HCT116 (cell line): ENCODE data around the gene RPL4. TPM values are rescaled to one million over a fixed set of nuclear protein-coding genes. Genes with fewer than 3 reads are reported as not detected.

Experiments used
- ATAC-seq: fragments of 200-7000 bp; cut with Tn5 transposase; 2 replicates; pipeline ENCODE4 v1.9.1; 2020; ENCODE audit warnings: mild to moderate bottlenecking, moderate library complexity
- BruUV-seq: library from RNA; stranded (reverse); fragments of 400-500 nt; replicated peaks from 2 replicates; lab custom pipeline; 2021; lab: Mats Ljungman, UMichigan
- CTCF ChIA-PET: fragments of 300-600 bp; sonication (Branson Sonifier 250); formaldehyde crosslinking; loops from one replicate; lab custom pipeline; 2021; ENCODE audit warnings: antibody characterized with exemption; lab: Charles Lee
- POLR2A ChIA-PET: fragments of 300-600, 350-600 bp; sonication (Branson Sonifier 250); formaldehyde crosslinking; loops from one replicate; lab custom pipeline; 2021; ENCODE audit warnings: antibody characterized with exemption; lab: Charles Lee
- RAD21 ChIA-PET, 2 experiments: fragments of 300-600 bp; sonication (Branson Sonifier 250); formaldehyde crosslinking; loops; one replicate each; lab custom pipeline; 2023; ENCODE audit warnings: low total read pairs in 2 of 2; ENCODE audit not compliant: uncharacterized antibody in 2 of 2, unreplicated experiment in 2 of 2, low non-redundant PET in 1 of 2; lab: Charles Lee
- DNase-seq: peaks from one replicate; pipeline ENCODE4 v3.0.0-alpha.2; 2010; ENCODE audit warnings: low read depth, low spot score
- H2AFZ ChIP-seq: fragments of 200-600 bp; shearing (Covaris generic), sonication (generic); 2 replicates; pipeline ENCODE4 v1.6.1; 2017; ENCODE audit warnings: low read depth, mixed run types, mixed read lengths, antibody characterized with exemption, low read length; ENCODE audit not compliant: poor library complexity, severe bottlenecking
- H3K27ac ChIP-seq: 2 replicates; pipeline ENCODE4 v1.5.1; 2012; ENCODE audit warnings: low read depth, low read length
- H3K27me3 ChIP-seq: fragments of 200-600 bp; sonication (generic); 2 replicates; pipeline ENCODE4 v1.6.1; 2016; ENCODE audit warnings: mixed run types, low read length, mixed read lengths; ENCODE audit not compliant: insufficient read depth
- H3K36me3 ChIP-seq, 2 experiments: fragments of 200-500 bp in 1 of 2; fragments of 200-600 bp in 1 of 2; sonication (Bioruptor generic) in 1 of 2; sonication (generic) in 1 of 2; 2 replicates each; pipeline versions ENCODE4 v1.5.1 to v1.6.1; 2014 to 2016; ENCODE audit warnings: low read length in 2 of 2, inconsistent platforms in 1 of 2, mixed read lengths in 1 of 2, mixed run types in 1 of 2; ENCODE audit not compliant: insufficient read depth in 2 of 2, control insufficient read depth in 1 of 2
- H3K4me1 ChIP-seq, 2 experiments: fragments of 200-600 bp in 1 of 2; sonication (generic) in 1 of 2; 2 replicates each; pipeline versions ENCODE4 v1.5.1 to v1.6.1; 2012 to 2017; ENCODE audit warnings: low read length in 2 of 2, inconsistent platforms in 1 of 2, mild to moderate bottlenecking in 1 of 2, mixed read lengths in 1 of 2, mixed run types in 1 of 2, moderate library complexity in 1 of 2; ENCODE audit not compliant: insufficient read depth in 2 of 2, control insufficient read depth in 1 of 2
- H3K4me2 ChIP-seq: fragments of 200-600 bp; sonication (generic); 2 replicates; pipeline ENCODE4 v1.6.1; 2017; ENCODE audit warnings: mixed run types, low read length, mixed read lengths
- H3K4me3 ChIP-seq, 2 experiments: fragments of 200-600 bp in 1 of 2; sonication (generic) in 1 of 2; replicated peaks in 1 of 2; 2 replicates each; pipeline ENCODE4 v1.5.1; 2011 to 2016; ENCODE audit warnings: low read length in 2 of 2, control low read depth in 1 of 2, low read depth in 1 of 2, mild to moderate bottlenecking in 1 of 2, mixed read lengths in 1 of 2, mixed run types in 1 of 2
- H3K79me2 ChIP-seq: fragments of 200-600 bp; sonication (generic); 2 replicates; pipeline ENCODE4 v1.6.1; 2017; ENCODE audit warnings: mild to moderate bottlenecking, mixed run types, low read length, moderate library complexity, mixed read lengths; ENCODE audit not compliant: insufficient read depth
- H3K9ac ChIP-seq: fragments of 200-600 bp; sonication (generic); 2 replicates; pipeline ENCODE4 v1.6.1; 2016; ENCODE audit warnings: low read length, mixed read lengths
- H3K9me2 ChIP-seq: fragments of 200-600 bp; sonication (generic), shearing (Covaris generic); 2 replicates; pipeline ENCODE4 v1.6.1; 2017; ENCODE audit warnings: mixed run types, mild to moderate bottlenecking, moderate library complexity; ENCODE audit not compliant: insufficient read depth
- H3K9me3 ChIP-seq, 2 experiments: fragments of 200-500 bp in 1 of 2; fragments of 200-600 bp in 1 of 2; sonication (Bioruptor generic) in 1 of 2; sonication (generic) in 1 of 2; 2 replicates each; pipeline ENCODE4 v1.6.1; 2014 to 2017; ENCODE audit warnings: low read length in 2 of 2, mixed read lengths in 2 of 2, inconsistent platforms in 1 of 2, low read depth in 1 of 2, mild to moderate bottlenecking in 1 of 2, mixed run types in 1 of 2, moderate library complexity in 1 of 2; ENCODE audit not compliant: control insufficient read depth in 1 of 2, insufficient read depth in 1 of 2
- H4K20me1 ChIP-seq: fragments of 200-600 bp; sonication (generic), shearing (Covaris generic); 2 replicates; pipeline ENCODE4 v1.6.1; 2017; ENCODE audit warnings: mixed run types, mild to moderate bottlenecking, moderate library complexity; ENCODE audit not compliant: insufficient read depth
- CBX3 ChIP-seq: IDR thresholded peaks from 2 replicates; pipeline ENCODE4 v1.6.1; 2012; ENCODE audit warnings: low read depth
- CEBPB ChIP-seq: IDR thresholded peaks from 2 replicates; pipeline ENCODE4 v1.6.1; 2012; ENCODE audit warnings: low read depth
- CTCF ChIP-seq, 3 experiments: fragments of 200-600 bp in 1 of 3; sonication (generic) in 1 of 3; IDR thresholded peaks in 2 of 3; conservative IDR thresholded peaks in 1 of 3; 2 replicates each; pipeline ENCODE4 v1.5.1; 2012 to 2017; ENCODE audit warnings: low read depth in 2 of 3, low read length in 2 of 3, antibody characterized with exemption in 1 of 3, borderline replicate concordance in 1 of 3, control low read depth in 1 of 3, mild to moderate bottlenecking in 1 of 3, mixed read lengths in 1 of 3, mixed run types in 1 of 3, moderate library complexity in 1 of 3; ENCODE audit not compliant: insufficient read depth in 1 of 3
- EGR1 ChIP-seq: IDR thresholded peaks from 2 replicates; pipeline ENCODE4 v1.6.1; 2012; ENCODE audit warnings: low read depth
- ELF1 ChIP-seq: IDR thresholded peaks from 2 replicates; pipeline ENCODE4 v1.6.1; 2012; ENCODE audit warnings: low read depth, borderline replicate concordance
- EZH2 ChIP-seq: fragments of 200-600 bp; sonication (generic); IDR thresholded peaks from 2 replicates; pipeline ENCODE4 v1.6.1; 2017; ENCODE audit warnings: antibody characterized with exemption, mixed run types
- EZH2phosphoT487 ChIP-seq: fragments of 200-600 bp; IDR thresholded peaks from 2 replicates; pipeline ENCODE4 v1.6.1; 2018; ENCODE audit warnings: antibody characterized with exemption, borderline replicate concordance
- JUND ChIP-seq: IDR thresholded peaks from 2 replicates; pipeline ENCODE4 v1.6.1; 2012
- POLR2A ChIP-seq: IDR thresholded peaks from 2 replicates; pipeline ENCODE4 v1.7.0; 2011; ENCODE audit warnings: borderline replicate concordance; ENCODE audit not compliant: insufficient read depth, insufficient read length; ENCODE audit errors: extremely low read depth
- POLR2AphosphoS5 ChIP-seq: IDR thresholded peaks from 2 replicates; pipeline ENCODE4 v1.6.1; 2011; ENCODE audit warnings: mild to moderate bottlenecking, low read depth, low read length, moderate library complexity
- REST ChIP-seq: IDR thresholded peaks from 2 replicates; pipeline ENCODE4 v1.6.1; 2012; ENCODE audit warnings: low read depth
- SIN3A ChIP-seq: IDR thresholded peaks from 2 replicates; pipeline ENCODE4 v1.6.1; 2012; ENCODE audit warnings: low read depth
- SP1 ChIP-seq: IDR thresholded peaks from 2 replicates; pipeline ENCODE4 v1.6.1; 2012; ENCODE audit warnings: low read depth
- TCF7L2 ChIP-seq: IDR thresholded peaks from 2 replicates; pipeline ENCODE4 v1.7.0; 2011; ENCODE audit warnings: borderline replicate concordance, inconsistent platforms; ENCODE audit not compliant: insufficient read depth, insufficient read length; ENCODE audit errors: extremely low read depth
- YY1 ChIP-seq: IDR thresholded peaks from 2 replicates; pipeline ENCODE4 v1.6.1; 2011; ENCODE audit warnings: low read length, low read depth, moderate library complexity, mild to moderate bottlenecking; ENCODE audit not compliant: insufficient replicate concordance; ENCODE audit errors: extremely low read depth
- ZBTB33 ChIP-seq: IDR thresholded peaks from 2 replicates; pipeline ENCODE4 v1.6.1; 2011; ENCODE audit warnings: mild to moderate bottlenecking, low read length, moderate library complexity; ENCODE audit not compliant: insufficient replicate concordance; ENCODE audit errors: extremely low read depth
- ZFX ChIP-seq: fragments of 450-650 bp; IDR thresholded peaks from 2 replicates; pipeline ENCODE4 v1.6.1; 2017
- ZNF274 ChIP-seq: fragments of 200-500 bp; sonication (Bioruptor generic); IDR thresholded peaks from 2 replicates; pipeline ENCODE4 v1.6.1; 2014; ENCODE audit warnings: mild to moderate bottlenecking, low read depth, low read length, inconsistent platforms
- intact Hi-C: fragments of 100-400 bp; cut with micrococcal nuclease; formaldehyde crosslinking; loops from 2 replicates; pipeline ENCODE4 v1.10.0; 2022
- total RNA-seq: library from RNA; stranded (reverse); gene quantifications from one replicate; pipeline ENCODE4 v1.2.1, GENCODE V29; 2021; ENCODE audit not compliant: unreplicated experiment

The RPL4 gene
- total RNA-seq, 1 experiment from 2014 or later: 3,818 TPM

- CTCF ChIA-PET: no interaction called here
- H3K4me1 ChIP-seq: no peaks in the 10 kb centered on the region
- TF ChIP-seq POLR2A: no peak
- no peak for TF ChIP-seq ZNF274
- no peak for TF ChIP-seq SIN3A
- no peak for TF ChIP-seq ZBTB33
- no peak for TF ChIP-seq REST
- TF ChIP-seq ZFX: no peak
- no peak for TF ChIP-seq EGR1
- no peak for TF ChIP-seq CTCF (IDR thresholded peaks at IDR 0.05 in 2 of 3, conservative IDR thresholded peaks at IDR 0.05 in 1 of 3; ENCODE audit: borderline replicate concordance in 1 of 3, insufficient read depth in 1 of 3, low read depth in 2 of 3, low read length in 2 of 3)
- no peak for TF ChIP-seq EZH2phosphoT487
- no peak for TF ChIP-seq POLR2AphosphoS5
- TF ChIP-seq ELF1: no peak
- no peak for TF ChIP-seq CBX3
- TF ChIP-seq EZH2: no peak
- no peak for TF ChIP-seq SP1
- no peak for TF ChIP-seq YY1
- no peak for TF ChIP-seq TCF7L2
- no peak for TF ChIP-seq JUND
- no peak for TF ChIP-seq CEBPB
- TF ChIP-seq, all 23 proteins: peak for 0
- BruUV-seq: no TSS peak
- Histone ChIP-seq H3K9me3 (no peaks in the 10 kb centered on the region), H4K20me1 (no peaks in the 10 kb centered on the region), H3K4me3 (no peak overlapping the region), H3K4me2 (no peak overlapping the region), H3K79me2 (no peaks in the 10 kb centered on the region), H3K9me2 (no peaks in the 10 kb centered on the region), H3K27me3 (no peaks in the 10 kb centered on the region), H3K36me3 (peaks cover 22 to 27% of the 10 kb centered on the region in 2 experiments), H3K27ac (no peak overlapping the region), H3K9ac (no peak overlapping the region), H2AFZ (no peak overlapping the region)
- ChIA-PET POLR2A (no interaction called here), RAD21 (no interaction called here)
- DNase-seq (no peak), ATAC-seq (no peak)
- intact Hi-C loops: no loop called here
These were observed 30.4 kb upstream of the RPL4 start for GRCh38 chr15:66535056-66535455.
